Measurements from ENCODE around the gene CCM2L.

Gene CCM2L

DNA sequence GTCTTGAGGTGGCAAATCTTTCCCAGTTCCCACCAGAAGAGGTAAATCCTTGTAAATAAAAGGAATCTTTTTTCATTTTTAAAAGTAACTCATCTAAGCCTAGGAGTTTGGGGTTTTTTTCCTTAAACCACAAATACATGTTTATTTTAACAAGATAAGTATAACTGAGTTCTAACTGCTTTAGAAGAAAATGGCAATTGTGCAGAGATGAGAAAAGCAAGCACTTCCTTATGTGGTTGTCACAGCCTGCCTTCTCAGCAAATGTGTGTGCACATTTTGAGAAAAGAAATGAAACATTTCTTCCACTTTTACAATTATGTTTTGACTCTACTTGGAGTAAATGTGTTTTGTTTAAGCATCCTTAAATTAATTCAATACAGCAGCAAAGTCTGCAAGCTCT is 59.5 kb downstream of the CCM2L start:
- no peak overlapping the region for H3K4me3 ChIP-seq (ENCODE audit: low read depth, low read length)
- H3K27me3 ChIP-seq (ENCODE audit: control insufficient read depth, insufficient read depth, low read length) = no peaks in the 10 kb centered on the region
- no peaks in the 10 kb centered on the region for H3K4me1 ChIP-seq (ENCODE audit: control insufficient read depth, insufficient read depth, low read length)
- H3K36me3 ChIP-seq (ENCODE audit: control insufficient read depth, insufficient read depth, low read length) = no peaks in the 10 kb centered on the region
- no peaks in the 10 kb centered on the region for H3K9me3 ChIP-seq (ENCODE audit: control insufficient read depth, insufficient read depth, low read length)
- no peak overlapping the region for H3K9ac ChIP-seq (ENCODE audit: low read depth, low read length)

- Histone ChIP-seq H3K27me3 (ENCODE audit: control insufficient read depth, insufficient read depth, low read length) (no peaks in the 10 kb centered on the region), H3K4me3 (ENCODE audit: low read depth, low read length) (no peak overlapping the region), H3K36me3 (ENCODE audit: control insufficient read depth, insufficient read depth, low read length) (no peaks in the 10 kb centered on the region), H3K9ac (ENCODE audit: low read depth, low read length) (no peak overlapping the region), H3K9me3 (ENCODE audit: control insufficient read depth, insufficient read depth, low read length) (no peaks in the 10 kb centered on the region), H3K4me1 (ENCODE audit: control insufficient read depth, insufficient read depth, low read length) (no peaks in the 10 kb centered on the region)
Measured at GRCh38 chr20:32070282-32070681, 60.0 kb downstream of the CCM2L start.

DNA sequence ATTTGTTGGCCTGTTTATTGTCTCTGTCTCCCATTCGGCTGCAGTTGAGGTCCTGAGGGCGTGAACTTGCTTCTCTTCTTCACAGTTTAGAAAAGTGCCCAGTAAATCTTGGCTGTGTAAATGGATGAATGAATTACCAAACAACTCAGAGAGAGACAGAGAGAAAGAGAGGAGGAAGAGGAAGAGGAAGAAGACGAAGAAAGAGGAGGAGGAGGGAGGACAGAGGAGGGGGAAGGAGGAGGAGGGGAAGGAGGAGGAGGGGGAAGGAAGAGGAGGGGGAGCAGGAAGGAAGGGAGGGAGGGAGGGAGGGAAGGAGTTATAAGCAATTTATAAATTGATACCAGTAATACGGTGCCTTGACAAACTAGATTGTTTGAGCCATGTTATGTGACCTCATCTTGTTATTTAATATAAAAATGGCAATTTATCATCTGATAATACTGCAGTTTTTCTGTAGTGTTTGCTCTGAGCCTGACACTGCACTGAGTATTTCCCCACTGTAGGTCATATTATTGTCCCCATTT is 60.5 kb downstream of the CCM2L start:
- Histone ChIP-seq H3K27me3 (ENCODE audit: control insufficient read depth, insufficient read depth, low read length) (no peaks in the 10 kb centered on the region), H3K4me3 (ENCODE audit: low read depth, low read length) (no peak overlapping the region), H3K4me1 (ENCODE audit: control insufficient read depth, insufficient read depth, low read length) (no peaks in the 10 kb centered on the region), H3K9ac (ENCODE audit: low read depth, low read length) (no peak overlapping the region), H3K9me3 (ENCODE audit: control insufficient read depth, insufficient read depth, low read length) (no peaks in the 10 kb centered on the region), H3K36me3 (ENCODE audit: control insufficient read depth, insufficient read depth, low read length) (no peaks in the 10 kb centered on the region)

DNA sequence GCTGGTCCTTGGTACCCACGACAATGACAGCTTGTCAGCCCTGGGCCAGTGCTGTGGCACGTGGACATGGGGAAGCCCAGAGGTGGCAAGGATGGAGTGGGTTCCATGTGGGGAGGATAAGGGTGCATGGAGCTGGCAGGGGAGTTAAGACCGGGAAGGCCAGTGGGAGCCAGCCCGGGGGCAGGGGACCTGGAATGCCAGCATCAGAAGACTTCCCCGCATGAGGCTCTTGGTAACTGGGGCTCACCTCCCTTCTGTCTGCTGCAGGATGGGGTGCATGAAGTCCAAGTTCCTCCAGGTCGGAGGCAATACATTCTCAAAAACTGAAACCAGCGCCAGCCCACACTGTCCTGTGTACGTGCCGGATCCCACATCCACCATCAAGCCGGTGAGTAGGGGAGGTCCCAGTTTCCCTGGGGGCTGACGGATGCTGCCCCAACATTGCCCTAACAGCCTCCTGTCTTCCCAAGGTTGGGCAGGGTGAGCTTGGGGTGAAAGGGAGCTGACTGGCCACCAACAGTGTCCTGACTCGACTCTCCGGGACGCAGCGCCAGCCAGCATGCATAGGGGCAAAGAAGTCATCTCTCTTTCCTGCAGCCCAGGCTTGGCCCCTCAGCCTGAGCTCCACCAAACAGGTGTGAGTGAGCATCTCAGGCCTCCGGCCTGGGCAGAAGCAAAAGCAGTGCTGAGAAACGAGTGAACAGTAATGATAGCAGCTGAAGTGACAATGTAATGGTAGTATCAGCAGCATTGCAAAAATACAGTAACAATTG is 61.3 kb downstream of the CCM2L start:
- Histone ChIP-seq H3K9ac (ENCODE audit: low read depth, low read length) (no peak overlapping the region), H3K27me3 (ENCODE audit: control insufficient read depth, insufficient read depth, low read length) (no peaks in the 10 kb centered on the region), H3K4me3 (ENCODE audit: low read depth, low read length) (no peak overlapping the region), H3K36me3 (ENCODE audit: control insufficient read depth, insufficient read depth, low read length) (no peaks in the 10 kb centered on the region), H3K9me3 (ENCODE audit: control insufficient read depth, insufficient read depth, low read length) (no peaks in the 10 kb centered on the region), H3K4me1 (ENCODE audit: control insufficient read depth, insufficient read depth, low read length) (no peaks in the 10 kb centered on the region)

- Histone ChIP-seq H3K4me3 (ENCODE audit: low read depth, low read length) (no peak overlapping the region), H3K9me3 (ENCODE audit: control insufficient read depth, insufficient read depth, low read length) (no peaks in the 10 kb centered on the region), H3K9ac (ENCODE audit: low read depth, low read length) (no peak overlapping the region), H3K36me3 (ENCODE audit: control insufficient read depth, insufficient read depth, low read length) (no peaks in the 10 kb centered on the region), H3K27me3 (ENCODE audit: control insufficient read depth, insufficient read depth, low read length) (no peaks in the 10 kb centered on the region), H3K4me1 (ENCODE audit: control insufficient read depth, insufficient read depth, low read length) (no peaks in the 10 kb centered on the region)
Measured at GRCh38 chr20:32072168-32072750, 62.0 kb downstream of the CCM2L start.

GRCh38 chr20:32075534-32075933 is 65.3 kb downstream of the CCM2L start:
- H3K9ac ChIP-seq (ENCODE audit: low read depth, low read length) = no peak overlapping the region
- H3K36me3 ChIP-seq (ENCODE audit: control insufficient read depth, insufficient read depth, low read length) = no peaks in the 10 kb centered on the region
- H3K4me1 ChIP-seq (ENCODE audit: control insufficient read depth, insufficient read depth, low read length) = no peaks in the 10 kb centered on the region
- H3K27me3 ChIP-seq (ENCODE audit: control insufficient read depth, insufficient read depth, low read length) = no peaks in the 10 kb centered on the region
- H3K9me3 ChIP-seq (ENCODE audit: control insufficient read depth, insufficient read depth, low read length) = no peaks in the 10 kb centered on the region
- no peak overlapping the region for H3K4me3 ChIP-seq (ENCODE audit: low read depth, low read length)

DNA sequence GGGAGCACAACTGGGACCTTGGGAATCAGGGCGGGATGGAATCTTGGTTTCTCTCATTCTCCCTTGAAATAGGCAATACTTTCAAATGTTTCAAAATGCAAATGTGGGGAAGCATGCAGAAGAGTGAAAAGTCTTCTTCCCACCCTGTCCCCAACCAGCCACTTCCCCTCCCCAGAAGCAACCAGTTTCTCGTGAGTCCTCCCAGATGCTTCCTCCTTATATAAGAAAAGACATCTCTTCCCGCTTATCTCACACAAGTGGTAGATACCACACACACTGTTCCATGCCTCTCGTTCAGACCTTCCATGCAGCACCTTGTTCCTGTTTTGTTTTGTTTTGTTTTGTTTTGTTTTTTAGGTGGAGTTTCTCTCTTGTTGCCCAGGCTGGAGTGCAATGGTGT is 67.0 kb downstream of the CCM2L start:
- Histone ChIP-seq H3K4me1 (ENCODE audit: control insufficient read depth, insufficient read depth, low read length) (no peaks in the 10 kb centered on the region), H3K9ac (ENCODE audit: low read depth, low read length) (no peak overlapping the region), H3K27me3 (ENCODE audit: control insufficient read depth, insufficient read depth, low read length) (no peaks in the 10 kb centered on the region), H3K9me3 (ENCODE audit: control insufficient read depth, insufficient read depth, low read length) (no peaks in the 10 kb centered on the region), H3K36me3 (ENCODE audit: control insufficient read depth, insufficient read depth, low read length) (no peaks in the 10 kb centered on the region), H3K4me3 (ENCODE audit: low read depth, low read length) (no peak overlapping the region)

DNA sequence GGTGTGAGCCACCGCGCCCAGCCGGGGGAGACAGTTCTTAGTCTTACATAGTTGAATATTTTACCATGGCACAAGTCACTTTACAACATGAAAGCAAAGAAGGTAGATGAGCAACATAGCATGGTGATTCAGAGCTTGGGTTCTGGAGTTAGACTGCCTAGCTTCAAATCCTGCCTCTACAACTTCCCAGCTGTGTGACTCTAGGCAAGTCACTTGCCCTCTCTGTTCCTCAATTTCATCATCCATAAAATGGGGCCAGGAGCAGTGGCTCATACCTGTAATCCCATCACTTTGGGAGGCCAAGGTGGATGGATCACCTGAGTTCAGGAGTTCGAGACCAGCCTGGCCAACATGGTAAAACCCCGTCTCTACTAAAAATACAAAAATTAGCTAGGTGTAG is 68.1 kb downstream of the CCM2L start:
- no peaks in the 10 kb centered on the region for H3K27me3 ChIP-seq (ENCODE audit: control insufficient read depth, insufficient read depth, low read length)
- H3K9ac ChIP-seq (ENCODE audit: low read depth, low read length) = no peak overlapping the region
- no peaks in the 10 kb centered on the region for H3K36me3 ChIP-seq (ENCODE audit: control insufficient read depth, insufficient read depth, low read length)
- no peaks in the 10 kb centered on the region for H3K9me3 ChIP-seq (ENCODE audit: control insufficient read depth, insufficient read depth, low read length)
- H3K4me1 ChIP-seq (ENCODE audit: control insufficient read depth, insufficient read depth, low read length) = no peaks in the 10 kb centered on the region
- no peak overlapping the region for H3K4me3 ChIP-seq (ENCODE audit: low read depth, low read length)

DNA sequence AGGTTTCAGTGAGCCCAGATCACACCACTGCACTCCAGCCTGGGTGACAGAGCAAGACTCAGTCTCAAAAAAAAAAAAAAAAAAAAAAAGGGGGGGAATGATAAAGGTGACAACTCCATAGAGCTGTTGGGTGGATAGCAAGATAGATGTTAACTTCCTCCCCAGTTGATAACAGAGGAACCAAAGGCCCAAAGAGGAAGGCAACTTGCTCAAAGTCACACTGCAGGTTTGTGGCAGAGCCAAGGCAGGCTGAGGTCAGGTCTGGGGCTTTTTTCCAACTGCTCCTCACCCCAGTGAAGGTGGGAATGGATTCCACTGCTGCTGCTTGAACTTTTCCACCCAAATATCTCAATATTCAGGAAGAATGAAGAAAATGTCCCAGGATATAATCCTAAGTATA is 68.6 kb downstream of the CCM2L start:
- Histone ChIP-seq H3K27me3 (ENCODE audit: control insufficient read depth, insufficient read depth, low read length) (no peaks in the 10 kb centered on the region), H3K36me3 (ENCODE audit: control insufficient read depth, insufficient read depth, low read length) (no peaks in the 10 kb centered on the region), H3K4me1 (ENCODE audit: control insufficient read depth, insufficient read depth, low read length) (no peaks in the 10 kb centered on the region), H3K4me3 (ENCODE audit: low read depth, low read length) (no peak overlapping the region), H3K9me3 (ENCODE audit: control insufficient read depth, insufficient read depth, low read length) (no peaks in the 10 kb centered on the region), H3K9ac (ENCODE audit: low read depth, low read length) (no peak overlapping the region)

- H3K9ac ChIP-seq (ENCODE audit: low read depth, low read length) = no peak overlapping the region
- no peaks in the 10 kb centered on the region for H3K9me3 ChIP-seq (ENCODE audit: control insufficient read depth, insufficient read depth, low read length)
- H3K27me3 ChIP-seq (ENCODE audit: control insufficient read depth, insufficient read depth, low read length) = no peaks in the 10 kb centered on the region
- H3K4me3 ChIP-seq (ENCODE audit: low read depth, low read length) = no peak overlapping the region
- H3K4me1 ChIP-seq (ENCODE audit: control insufficient read depth, insufficient read depth, low read length) = no peaks in the 10 kb centered on the region
- no peaks in the 10 kb centered on the region for H3K36me3 ChIP-seq (ENCODE audit: control insufficient read depth, insufficient read depth, low read length)
Measured at GRCh38 chr20:32079655-32080109, 69.4 kb downstream of the CCM2L start.

DNA sequence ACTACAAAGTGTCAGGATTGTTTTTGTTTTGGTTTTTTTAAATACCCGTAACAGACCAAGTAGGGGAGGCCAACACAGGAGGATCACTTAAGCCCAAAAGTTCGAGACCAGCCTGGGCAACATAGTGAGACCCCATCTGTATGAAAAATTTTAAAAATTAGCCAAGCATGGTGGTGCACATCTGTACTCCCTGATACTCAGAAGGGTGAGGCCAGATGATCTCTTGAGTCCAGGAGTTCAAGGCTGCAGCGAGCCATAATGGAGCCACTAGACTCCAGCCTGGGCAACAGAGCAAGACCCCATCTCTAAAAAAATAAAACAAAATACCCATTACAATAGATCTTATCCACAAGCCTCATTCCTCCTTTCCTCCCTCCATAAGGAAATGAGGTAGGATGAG is 70.5 kb downstream of the CCM2L start:
- no peaks in the 10 kb centered on the region for H3K27me3 ChIP-seq (ENCODE audit: control insufficient read depth, insufficient read depth, low read length)
- no peaks in the 10 kb centered on the region for H3K36me3 ChIP-seq (ENCODE audit: control insufficient read depth, insufficient read depth, low read length)

More for the DNA sequence above, 70.5 kb downstream of the CCM2L start:
- no peaks in the 10 kb centered on the region for H3K4me1 ChIP-seq (ENCODE audit: control insufficient read depth, insufficient read depth, low read length)
- H3K9ac ChIP-seq (ENCODE audit: low read depth, low read length) = no peak overlapping the region
- H3K9me3 ChIP-seq (ENCODE audit: control insufficient read depth, insufficient read depth, low read length) = no peaks in the 10 kb centered on the region
- no peak overlapping the region for H3K4me3 ChIP-seq (ENCODE audit: low read depth, low read length)
